Calu3 (cell line): ENCODE results near the gene COL24A1. TPM values are rescaled to one million over a fixed set of nuclear protein-coding genes. Genes with fewer than 3 reads are reported as not detected.

Experiments
- BruUV-seq: library from RNA; stranded (reverse); fragments of 400-500 nt; replicated peaks from 2 replicates; lab custom pipeline; 2021; lab: Mats Ljungman, UMichigan
- CTCF ChIA-PET: fragments of 300-600 bp; sonication (Branson Sonifier 250); formaldehyde crosslinking; loops from one replicate; lab custom pipeline; 2022; ENCODE audit warnings: antibody characterized with exemption; lab: Charles Lee
- DNase-seq: peaks from one replicate; pipeline ENCODE4 v3.0.0; 2022
- H3K27ac Mint-ChIP-seq: one replicate; pipeline ENCODE4 v1.8.0; 2022; ENCODE audit warnings: mixed read lengths; ENCODE audit not compliant: unreplicated experiment
- H3K27me3 Mint-ChIP-seq: one replicate; pipeline ENCODE4 v1.8.0; 2022; ENCODE audit warnings: mixed read lengths; ENCODE audit not compliant: unreplicated experiment
- H3K36me3 Mint-ChIP-seq: one replicate; pipeline ENCODE4 v1.8.0; 2022; ENCODE audit warnings: mild to moderate bottlenecking, moderate library complexity, mixed read lengths; ENCODE audit not compliant: insufficient read depth, unreplicated experiment
- H3K4me1 Mint-ChIP-seq: one replicate; pipeline ENCODE4 v1.8.0; 2022; ENCODE audit warnings: mild to moderate bottlenecking, low read depth, mixed read lengths; ENCODE audit not compliant: unreplicated experiment
- H3K4me3 Mint-ChIP-seq: one replicate; pipeline ENCODE4 v1.8.0; 2022; ENCODE audit warnings: mild to moderate bottlenecking, low read depth, moderate library complexity, mixed read lengths; ENCODE audit not compliant: unreplicated experiment
- H3K9me3 Mint-ChIP-seq: one replicate; pipeline ENCODE4 v1.8.0; 2022; ENCODE audit warnings: low read depth, mixed read lengths; ENCODE audit not compliant: unreplicated experiment
- intact Hi-C: fragments of 100-400 bp; cut with micrococcal nuclease; formaldehyde crosslinking; loops from one replicate; pipeline ENCODE4 v1.10.0; 2022; ENCODE audit not compliant: unreplicated experiment
- total RNA-seq: library from RNA; stranded (reverse); gene quantifications from 2 replicates; pipeline ENCODE4 v1.2.3, GENCODE V29; 2022
- TF ChIP-seq, protein P1 (sequence below): fragments of 200-600 bp; IDR thresholded peaks from one replicate; pipeline ENCODE4 v1.8.0; 2022; ENCODE audit warnings: antibody characterized with exemption; ENCODE audit not compliant: unreplicated experiment

The COL24A1 gene
- total RNA-seq, 1 experiment from 2014 or later = not detected

DNA sequence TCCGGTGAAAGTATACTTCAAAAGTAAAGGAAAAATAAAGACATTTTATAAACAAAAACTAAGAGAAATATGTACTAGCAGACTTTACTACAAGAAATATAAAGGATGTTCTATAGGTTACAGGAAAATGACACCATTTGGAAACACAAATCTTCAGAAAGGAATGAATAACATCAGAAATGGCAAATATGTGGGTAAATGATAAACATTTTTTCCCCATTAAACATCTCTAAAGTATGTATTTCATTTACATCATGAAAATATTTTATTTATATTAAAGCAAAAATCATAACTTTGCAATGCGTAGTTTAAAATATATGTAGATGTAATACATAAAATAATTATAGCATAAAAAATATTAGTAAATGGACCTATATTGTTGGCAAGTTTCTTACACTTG lies 264.2 kb downstream of the COL24A1 start:
- TF ChIP-seq, protein P1, sequence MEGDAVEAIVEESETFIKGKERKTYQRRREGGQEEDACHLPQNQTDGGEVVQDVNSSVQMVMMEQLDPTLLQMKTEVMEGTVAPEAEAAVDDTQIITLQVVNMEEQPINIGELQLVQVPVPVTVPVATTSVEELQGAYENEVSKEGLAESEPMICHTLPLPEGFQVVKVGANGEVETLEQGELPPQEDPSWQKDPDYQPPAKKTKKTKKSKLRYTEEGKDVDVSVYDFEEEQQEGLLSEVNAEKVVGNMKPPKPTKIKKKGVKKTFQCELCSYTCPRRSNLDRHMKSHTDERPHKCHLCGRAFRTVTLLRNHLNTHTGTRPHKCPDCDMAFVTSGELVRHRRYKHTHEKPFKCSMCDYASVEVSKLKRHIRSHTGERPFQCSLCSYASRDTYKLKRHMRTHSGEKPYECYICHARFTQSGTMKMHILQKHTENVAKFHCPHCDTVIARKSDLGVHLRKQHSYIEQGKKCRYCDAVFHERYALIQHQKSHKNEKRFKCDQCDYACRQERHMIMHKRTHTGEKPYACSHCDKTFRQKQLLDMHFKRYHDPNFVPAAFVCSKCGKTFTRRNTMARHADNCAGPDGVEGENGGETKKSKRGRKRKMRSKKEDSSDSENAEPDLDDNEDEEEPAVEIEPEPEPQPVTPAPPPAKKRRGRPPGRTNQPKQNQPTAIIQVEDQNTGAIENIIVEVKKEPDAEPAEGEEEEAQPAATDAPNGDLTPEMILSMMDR = no peak
- Mint-ChIP-seq H3K36me3 (no peaks in the 10 kb centered on the region), H3K27me3 (no peaks in the 10 kb centered on the region), H3K4me1 (no peaks in the 10 kb centered on the region), H3K4me3 (no peak overlapping the region), H3K9me3 (no peaks in the 10 kb centered on the region), H3K27ac (no peak overlapping the region)
- no TSS peak for BruUV-seq
- CTCF ChIA-PET = no interaction called here
- intact Hi-C loops = loop anchor here (10.0 kb wide), 1 partner anchor 252 kb away; no protein-coding TSS in a partner anchor
- DNase-seq = no peak

- Mint-ChIP-seq H3K27me3 (no peaks in the 10 kb centered on the region), H3K36me3 (no peaks in the 10 kb centered on the region), H3K4me1 (no peaks in the 10 kb centered on the region), H3K9me3 (no peaks in the 10 kb centered on the region), H3K4me3 (no peak overlapping the region), H3K27ac (no peak overlapping the region)
- CTCF ChIA-PET = no interaction called here
- intact Hi-C loops = loop anchor here (10.0 kb wide), 1 partner anchor 255 kb away; no protein-coding TSS in a partner anchor
- no peak for DNase-seq
- TF ChIP-seq, protein P1 = no peak
- no TSS peak for BruUV-seq
Observed at GRCh38 chr1:85889870-85890269, 266.7 kb downstream of the COL24A1 start.

- no peaks in the 10 kb centered on the region for H3K9me3 Mint-ChIP-seq
- no peaks in the 10 kb centered on the region for H3K36me3 Mint-ChIP-seq
- no peaks in the 10 kb centered on the region for H3K27me3 Mint-ChIP-seq
- BruUV-seq = no TSS peak
- no peak for DNase-seq
- CTCF ChIA-PET = no interaction called here
- TF ChIP-seq, protein P1 = no peak
- H3K4me3 Mint-ChIP-seq = no peak overlapping the region
- intact Hi-C loops = no loop called here
- H3K4me1 Mint-ChIP-seq = peaks cover 6% of the 10 kb centered on the region
- no peak overlapping the region for H3K27ac Mint-ChIP-seq
Observed at GRCh38 chr1:85888921-85889320, 267.7 kb downstream of the COL24A1 start.

GRCh38 chr1:85884372-85885035 lies 272.1 kb downstream of the COL24A1 start:
- BruUV-seq = no TSS peak
- Mint-ChIP-seq H3K4me1 (peaks cover 10% of the 10 kb centered on the region), H3K9me3 (no peaks in the 10 kb centered on the region), H3K36me3 (no peaks in the 10 kb centered on the region), H3K4me3 (no peak overlapping the region), H3K27me3 (no peaks in the 10 kb centered on the region), H3K27ac (no peak overlapping the region)
- TF ChIP-seq, protein P1 = peak; percentile 63
- CTCF ChIA-PET = no interaction called here
- no peak for DNase-seq
- intact Hi-C loops = loop anchor here (1.0 kb wide), 1 partner anchor 176 kb away; the partner anchor contains the start of gene ZNHIT6
